NCI-H774 (cell line): Measurements from ENCODE around the gene HS3ST5.
"Not testable (repeated sequence)": the region's sequence is repeated elsewhere in the genome, so short reads cannot be mapped to it uniquely, and the experiment has no call there.

Experiments used
- DNase-seq: peaks from one replicate; lab custom pipeline; 2025; lab: John Stamatoyannopoulos, UW

HS3ST5 gene

GRCh38 chr6:114334237-114334636 is 8.6 kb downstream of the HS3ST5 start:
- DNase-seq: no peak

GRCh38 chr6:114327074-114327473 is 15.7 kb downstream of the HS3ST5 start:
- no peak for DNase-seq

DNA sequence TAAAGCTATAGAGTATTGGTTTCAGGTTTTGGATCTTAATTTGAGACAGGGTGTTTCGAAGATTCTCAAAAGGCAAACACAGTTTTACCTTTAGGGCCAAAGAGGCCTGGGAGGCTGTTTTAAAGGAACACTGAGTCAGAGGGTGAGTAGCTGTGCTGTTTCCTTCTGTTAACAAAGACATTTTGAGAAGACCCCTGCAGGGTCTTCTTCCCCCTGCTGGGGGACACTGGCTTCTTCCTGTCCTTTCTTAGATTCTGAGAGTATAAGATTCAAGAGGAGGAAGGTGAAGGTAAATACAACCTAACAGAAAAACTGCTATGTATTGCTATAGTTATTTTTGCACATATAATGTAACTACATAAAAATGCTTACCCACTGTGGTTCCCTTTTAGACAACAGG is 19.0 kb downstream of the HS3ST5 start:
- no peak for DNase-seq

DNA sequence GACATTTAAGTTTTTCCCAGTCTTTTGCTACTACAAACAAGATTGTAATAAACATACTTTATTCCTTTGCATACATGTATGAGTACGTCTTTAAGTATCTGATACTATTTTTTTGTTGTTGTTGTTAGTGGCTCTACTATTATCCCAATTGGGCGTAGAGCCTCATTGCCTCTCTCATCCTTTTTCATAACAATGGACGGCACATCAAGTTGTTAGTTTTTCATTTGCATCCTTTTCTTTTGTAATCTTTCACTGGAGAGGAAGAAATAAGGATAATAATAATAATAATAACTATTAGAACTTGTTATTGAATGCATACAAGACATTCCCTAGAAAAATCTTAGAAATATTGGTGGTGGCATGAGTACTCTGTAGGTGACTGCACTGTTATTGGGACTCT is 23.1 kb downstream of the HS3ST5 start:
- no peak for DNase-seq

DNA sequence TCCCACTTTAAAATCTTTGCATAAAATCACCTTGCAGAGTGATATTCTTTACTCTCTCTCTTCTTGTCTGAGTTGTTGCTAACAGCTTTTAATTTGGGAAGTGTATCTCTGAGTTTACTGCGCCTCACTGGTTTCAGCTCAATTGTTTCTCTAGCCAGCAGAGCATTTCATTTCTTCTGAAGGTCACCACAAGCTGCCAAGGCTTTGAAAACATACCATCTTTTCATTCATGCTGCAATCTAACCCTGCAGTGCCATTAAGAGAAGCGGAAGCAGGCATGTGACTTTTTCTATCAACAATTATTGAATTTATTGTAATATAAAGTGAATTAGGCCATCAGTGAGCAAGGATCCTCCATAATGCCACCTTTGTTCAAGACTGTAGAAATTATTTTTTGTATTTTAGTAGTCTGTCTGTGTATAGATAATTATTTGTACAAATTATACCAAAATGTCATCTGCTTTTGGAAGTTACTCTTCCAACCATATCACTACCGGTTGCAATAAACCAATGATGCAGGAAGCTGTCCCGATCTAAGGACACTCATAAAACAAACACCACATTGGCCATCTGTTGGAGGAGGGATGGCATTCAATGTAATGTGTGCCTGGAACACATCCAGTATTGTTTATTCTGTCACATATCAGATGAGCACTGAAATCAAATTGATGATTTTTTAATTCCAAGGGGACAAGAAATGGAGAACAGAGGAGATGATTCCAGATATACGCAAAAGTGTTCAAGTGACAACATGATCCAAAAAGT is 26.8 kb downstream of the HS3ST5 start:
- DNase-seq: no peak

GRCh38 chr6:114313816-114314215 is 29.0 kb downstream of the HS3ST5 start:
- DNase-seq: not testable (repeated sequence)

DNA sequence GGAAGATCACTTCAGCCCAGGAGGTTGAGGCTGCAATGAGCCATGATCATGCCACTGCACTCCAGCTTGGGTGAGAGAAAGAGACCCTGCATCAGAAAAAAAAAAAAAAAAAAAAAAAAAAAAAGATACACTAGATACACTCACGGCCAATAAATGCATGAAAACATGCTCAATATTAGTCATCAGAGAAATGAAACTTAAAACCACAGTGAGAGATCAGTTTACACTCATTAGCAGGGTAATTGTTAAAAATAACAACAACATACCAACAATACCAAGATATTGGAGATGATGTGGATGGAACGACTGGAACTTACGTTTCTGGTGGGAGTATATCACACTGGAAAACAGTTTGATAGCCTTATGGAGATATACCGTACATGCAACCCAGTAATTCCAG is 29.9 kb downstream of the HS3ST5 start:
- no peak for DNase-seq

- no peak for DNase-seq
Observed at GRCh38 chr6:114310053-114310452, 32.8 kb downstream of the HS3ST5 start.

- no peak for DNase-seq
Observed at GRCh38 chr6:114304304-114304887, 38.4 kb downstream of the HS3ST5 start.

DNA sequence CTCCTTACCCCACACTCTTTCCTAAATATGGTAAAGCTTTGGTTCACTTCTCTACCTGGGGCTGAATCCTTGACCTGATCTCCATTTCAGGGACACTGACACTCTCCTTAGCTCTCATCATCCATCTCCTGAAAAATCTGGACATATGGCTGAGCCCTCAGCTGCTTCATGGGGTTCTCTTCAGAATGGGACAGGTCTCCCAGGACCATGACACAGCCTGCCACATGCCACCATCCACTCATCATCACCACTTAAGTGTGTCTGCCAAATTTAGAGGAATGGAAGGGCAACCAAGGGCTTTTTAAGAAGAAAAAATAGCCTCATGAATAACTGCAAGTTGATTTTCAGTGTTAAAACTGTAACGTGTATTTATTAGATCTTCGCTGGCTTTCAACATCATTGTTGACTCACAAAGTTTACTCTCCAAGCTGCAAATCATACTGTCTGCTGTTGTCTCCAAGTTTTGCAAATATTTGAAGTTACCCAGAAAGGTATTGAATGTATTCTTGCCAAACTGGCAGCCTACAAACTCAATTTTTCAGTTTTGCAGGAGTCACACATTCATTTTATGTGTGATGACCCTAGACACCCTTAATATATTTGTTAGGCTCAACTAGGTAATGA is 41.1 kb downstream of the HS3ST5 start:
- no peak for DNase-seq

GRCh38 chr6:114297135-114297534 is 45.7 kb downstream of the HS3ST5 start:
- no peak for DNase-seq

- DNase-seq: no peak
Observed at GRCh38 chr6:114292431-114292830, 50.4 kb downstream of the HS3ST5 start.

- DNase-seq: no peak
Observed at GRCh38 chr6:114291428-114291827, 51.4 kb downstream of the HS3ST5 start.

DNA sequence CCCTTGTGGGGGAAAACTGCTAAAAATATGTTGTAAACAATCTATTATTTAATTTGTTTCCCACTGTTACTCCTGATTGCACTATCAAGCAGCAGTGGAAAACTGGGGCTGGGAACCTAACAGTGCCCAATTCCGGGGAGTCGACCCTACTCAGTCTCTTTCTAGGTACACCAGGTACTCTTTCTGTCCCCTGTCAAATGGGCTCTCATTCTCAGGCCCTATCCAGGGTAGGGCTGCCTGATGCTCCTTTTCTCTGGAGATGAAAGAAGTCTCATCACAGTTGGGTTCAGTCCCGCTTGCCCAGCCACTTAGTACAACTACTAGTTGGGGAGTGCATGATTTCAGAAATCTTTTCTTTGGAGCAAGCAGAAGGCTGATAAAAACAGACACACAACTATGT is 52.0 kb downstream of the HS3ST5 start:
- DNase-seq: no peak

- no peak for DNase-seq
Observed at GRCh38 chr6:114288701-114289495, 53.9 kb downstream of the HS3ST5 start.

GRCh38 chr6:114287461-114287860 is 55.4 kb downstream of the HS3ST5 start:
- DNase-seq: no peak

DNA sequence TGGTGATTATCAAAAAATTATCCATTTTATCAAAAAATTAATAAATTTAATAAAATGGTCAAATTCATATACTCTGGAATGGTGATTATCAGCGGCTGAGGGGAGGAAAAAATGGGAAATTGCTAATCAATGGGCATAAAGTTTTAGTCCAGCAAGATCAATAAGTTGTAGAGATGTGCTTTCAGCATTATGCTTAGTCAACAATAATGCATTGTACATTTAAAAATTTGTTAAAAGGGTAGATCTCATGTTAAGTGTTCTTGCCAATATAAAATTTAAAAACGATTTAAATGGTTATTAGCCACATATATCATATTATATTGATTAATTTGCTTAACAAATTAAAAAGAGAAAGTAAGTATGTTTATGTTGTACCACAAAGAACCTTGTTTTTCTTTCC is 56.6 kb downstream of the HS3ST5 start:
- DNase-seq: no peak

DNA sequence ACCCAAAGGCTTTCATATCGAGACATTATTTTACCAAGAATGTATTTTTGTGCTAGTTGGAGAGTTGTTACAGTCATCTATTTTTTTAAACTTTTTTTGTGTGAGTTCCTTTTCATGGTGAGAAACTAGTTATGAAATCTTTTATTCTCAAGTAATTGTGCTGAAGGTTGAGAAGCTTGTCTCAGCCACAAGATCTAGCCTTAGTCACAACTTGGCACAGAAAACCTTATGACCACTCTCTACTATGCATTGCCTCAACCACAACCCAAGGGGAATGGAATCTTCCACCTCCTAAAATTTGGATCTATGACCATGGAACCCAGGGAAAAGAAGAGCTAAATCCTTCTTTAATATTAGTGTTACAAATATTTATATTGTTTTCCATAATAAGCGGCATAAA is 58.5 kb downstream of the HS3ST5 start:
- DNase-seq: no peak

- DNase-seq: no peak
Observed at GRCh38 chr6:114282292-114282691, 60.5 kb downstream of the HS3ST5 start.

- no peak for DNase-seq
Observed at GRCh38 chr6:114281496-114281895, 61.3 kb downstream of the HS3ST5 start.

DNA sequence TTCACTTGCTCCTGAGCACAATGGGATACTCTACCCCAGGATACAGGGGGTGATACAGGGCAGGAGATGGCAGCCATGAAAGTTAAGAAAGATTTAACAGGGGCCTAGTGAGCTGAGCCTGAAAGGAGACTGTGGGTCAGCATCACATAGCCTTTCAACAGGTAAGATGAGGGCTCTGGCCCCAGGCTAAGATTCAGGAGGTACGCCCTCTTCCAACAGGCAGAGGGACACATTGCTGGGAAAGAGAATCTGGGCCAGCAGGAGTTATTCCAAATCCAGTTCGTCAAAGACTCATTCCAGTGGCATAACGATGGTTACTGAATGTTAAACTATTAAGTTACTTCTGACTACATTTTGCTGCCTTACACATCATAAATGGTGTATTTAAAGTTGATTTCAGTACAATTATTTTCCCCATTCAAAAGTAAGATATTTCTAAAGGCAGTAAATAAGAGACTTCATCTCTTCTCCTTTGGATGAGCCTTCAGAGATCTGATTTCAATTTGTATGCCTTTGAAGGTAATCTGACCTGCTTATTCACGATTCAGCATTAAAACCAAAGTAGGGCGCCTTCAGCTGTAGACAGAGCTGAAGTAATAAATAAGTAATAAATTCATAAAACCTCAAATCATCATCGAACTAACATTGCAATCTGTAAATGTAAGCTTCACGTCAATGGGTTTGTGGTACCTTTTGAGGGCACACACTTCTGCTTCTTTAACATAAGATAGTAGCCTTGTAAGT is 62.4 kb downstream of the HS3ST5 start:
- no peak for DNase-seq

- no peak for DNase-seq
Observed at GRCh38 chr6:114277220-114277619, 65.6 kb downstream of the HS3ST5 start.
